HG02588 (cell line): ENCODE results near the gene ZNF101.
"Not testable (repeated sequence)": the region's sequence is repeated elsewhere in the genome, so short reads cannot be mapped to it uniquely, and the experiment has no call there.

ENCODE experiments used
- ATAC-seq: cut with Tn5 transposase; IDR thresholded peaks from one replicate; pipeline ENCODE4 v1.9.1; 2021; ENCODE audit warnings: mild to moderate bottlenecking, moderate library complexity; ENCODE audit not compliant: unreplicated experiment

Gene ZNF101

DNA sequence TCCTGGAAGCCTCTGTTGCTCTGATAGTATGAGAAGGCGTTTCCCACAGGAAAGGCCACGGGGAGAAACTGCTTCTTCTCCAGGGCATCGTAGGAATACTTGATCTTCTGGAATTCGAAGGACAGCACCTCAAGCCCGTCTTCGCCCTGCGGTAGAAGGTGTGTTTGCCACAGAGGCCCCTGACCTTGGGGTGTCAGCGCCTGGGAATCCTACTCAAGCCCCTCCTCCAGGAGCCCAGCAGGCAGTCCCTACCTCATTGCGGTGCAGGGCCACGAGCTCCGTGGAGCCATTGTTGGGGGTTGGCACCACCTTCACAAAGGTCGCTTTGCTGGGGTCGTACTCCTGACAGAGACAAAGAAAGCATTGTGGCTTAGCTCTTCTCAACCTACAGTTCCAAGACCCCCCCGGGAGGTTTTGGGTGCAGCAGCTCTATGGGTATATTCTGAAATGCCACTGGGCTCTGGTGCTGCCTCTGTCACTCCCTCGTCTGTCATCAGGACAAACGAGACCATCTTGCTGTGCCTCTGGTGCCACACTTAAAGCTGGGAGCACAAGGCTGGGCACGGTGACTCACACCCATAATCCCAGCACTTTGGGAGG is 8.9 kb upstream of the ZNF101 start:
- no peak for ATAC-seq

DNA sequence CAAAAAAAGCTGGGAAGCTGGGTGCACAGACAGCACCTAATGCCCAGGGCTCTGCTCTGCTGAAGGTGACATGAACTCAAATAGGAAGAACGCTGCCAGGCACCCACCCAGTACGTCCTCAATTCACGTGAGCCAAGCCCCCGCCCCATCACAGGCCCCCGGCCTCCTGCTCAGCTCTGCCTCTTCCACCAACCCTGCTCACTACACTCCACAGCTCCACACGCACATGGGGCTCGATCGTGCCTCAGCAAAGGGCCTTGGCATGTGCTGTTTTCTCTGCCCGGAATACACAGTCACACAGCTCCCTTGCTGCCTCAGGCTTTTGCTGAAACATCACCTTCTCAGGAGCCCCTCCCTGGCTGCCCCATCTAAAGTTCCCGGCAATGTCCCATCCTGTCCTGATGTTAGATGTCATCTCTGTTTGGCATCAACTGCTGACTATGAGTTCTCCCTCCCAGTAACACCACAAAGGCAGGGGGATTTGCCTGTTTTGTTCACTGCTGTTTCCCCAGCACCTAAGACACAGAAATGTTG is 7.4 kb upstream of the ZNF101 start:
- no peak for ATAC-seq

GRCh38 chr19:19661675-19662251 is 6.9 kb upstream of the ZNF101 start:
- ATAC-seq: peak; percentile 29

GRCh38 chr19:19662344-19662743 is 6.3 kb upstream of the ZNF101 start:
- ATAC-seq: no peak

DNA sequence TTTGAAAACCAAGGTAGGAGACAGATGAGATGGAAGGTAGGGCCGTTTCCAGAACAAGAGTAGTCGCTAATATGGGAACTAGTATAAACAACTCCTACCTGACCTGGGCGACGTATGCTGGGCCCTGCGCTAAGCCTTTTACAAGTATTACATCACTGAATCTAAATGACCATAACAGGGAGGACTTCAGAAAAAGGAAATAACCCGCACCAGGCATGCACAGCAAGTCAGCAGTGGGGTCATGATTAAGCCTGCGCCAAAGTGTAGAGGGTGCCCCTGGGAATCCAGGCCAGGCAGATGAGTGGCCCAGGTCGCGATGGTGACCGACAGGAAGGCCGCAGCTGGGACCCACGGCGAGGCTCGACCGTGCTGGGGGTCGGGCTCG is 5.8 kb upstream of the ZNF101 start:
- ATAC-seq: no peak

- peak; percentile 65 for ATAC-seq
Observed at GRCh38 chr19:19663256-19664120, 5.2 kb upstream of the ZNF101 start, which contains the start of gene ATP13A1. TSS of gene ATP13A1 (minus strand) at chr19:19663676. CDS start at chr19:19663666, 10 bp downstream.

DNA sequence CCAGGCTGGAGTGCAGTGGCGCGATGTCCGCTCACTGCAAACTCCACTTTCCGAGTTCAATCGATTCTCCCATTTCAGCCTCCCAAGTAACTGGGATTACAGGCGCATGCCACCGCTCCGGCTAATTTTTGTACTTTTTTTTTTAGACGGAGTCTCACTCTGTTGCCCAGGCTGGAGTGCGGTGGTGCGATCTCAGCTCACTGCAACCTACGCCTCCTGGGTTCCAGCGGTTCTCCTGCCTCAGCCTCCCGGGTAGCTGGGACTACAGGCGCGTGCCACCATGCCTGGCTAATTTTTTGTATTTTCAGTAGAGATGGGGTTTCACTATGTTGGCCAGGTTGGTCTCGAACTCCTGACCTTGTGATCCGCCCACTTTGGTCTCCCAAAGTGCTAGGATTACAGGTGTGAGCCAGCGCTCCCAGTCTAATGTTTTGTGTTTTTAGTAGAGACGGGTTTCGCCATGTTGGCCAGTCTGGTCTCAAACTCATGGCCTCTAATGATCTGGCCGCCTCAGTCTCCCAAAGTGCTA is 3.2 kb upstream of the ZNF101 start:
- ATAC-seq: not testable (repeated sequence)

DNA sequence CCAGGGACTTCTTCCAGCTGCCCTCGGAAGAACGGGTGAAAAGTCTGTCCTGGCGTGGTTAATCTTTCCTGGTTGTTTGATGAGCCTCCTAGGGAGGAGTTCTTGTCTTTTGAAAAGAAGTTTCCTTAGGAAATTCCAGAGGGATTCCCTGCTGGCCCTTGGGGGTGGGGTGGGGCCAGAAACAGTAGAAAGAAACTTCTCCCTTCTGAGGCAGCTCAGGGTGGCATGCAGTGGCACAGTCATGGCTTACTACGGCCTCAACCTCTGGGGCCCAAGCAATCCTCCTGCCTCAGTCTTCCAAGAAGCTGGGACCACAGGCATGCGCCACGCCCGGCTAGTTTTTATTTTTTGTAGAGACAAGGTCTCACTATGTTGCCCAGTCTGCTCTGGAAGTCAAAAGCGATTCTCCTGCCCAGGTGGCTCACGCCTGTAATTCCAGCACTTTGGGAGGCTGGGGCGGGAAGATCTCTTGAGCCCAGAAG is 1.5 kb downstream of the ZNF101 start:
- ATAC-seq: no peak

GRCh38 chr19:19672816-19673215 is 4.2 kb downstream of the ZNF101 start:
- no peak for ATAC-seq

- ATAC-seq: no peak
Observed at GRCh38 chr19:19674315-19674714, 5.7 kb downstream of the ZNF101 start.

DNA sequence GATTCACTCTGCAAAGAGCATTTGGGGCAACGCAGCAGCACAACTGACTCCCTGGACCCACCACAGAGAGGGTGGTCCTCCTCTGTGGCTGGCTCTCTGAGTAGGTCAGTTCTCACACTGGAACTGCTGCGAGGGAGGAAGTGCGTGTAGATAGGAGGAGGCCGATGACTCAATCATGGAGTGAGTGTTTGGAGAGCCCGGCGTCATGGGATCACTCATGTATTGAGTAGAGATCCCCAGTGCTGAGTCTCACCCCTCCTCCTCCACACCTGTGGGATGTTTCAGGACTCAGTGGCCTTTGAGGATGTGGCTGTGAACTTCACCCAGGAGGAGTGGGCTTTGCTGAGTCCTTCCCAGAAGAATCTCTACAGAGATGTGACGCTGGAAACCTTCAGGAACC is 8.9 kb downstream of the ZNF101 start:
- ATAC-seq: no peak

DNA sequence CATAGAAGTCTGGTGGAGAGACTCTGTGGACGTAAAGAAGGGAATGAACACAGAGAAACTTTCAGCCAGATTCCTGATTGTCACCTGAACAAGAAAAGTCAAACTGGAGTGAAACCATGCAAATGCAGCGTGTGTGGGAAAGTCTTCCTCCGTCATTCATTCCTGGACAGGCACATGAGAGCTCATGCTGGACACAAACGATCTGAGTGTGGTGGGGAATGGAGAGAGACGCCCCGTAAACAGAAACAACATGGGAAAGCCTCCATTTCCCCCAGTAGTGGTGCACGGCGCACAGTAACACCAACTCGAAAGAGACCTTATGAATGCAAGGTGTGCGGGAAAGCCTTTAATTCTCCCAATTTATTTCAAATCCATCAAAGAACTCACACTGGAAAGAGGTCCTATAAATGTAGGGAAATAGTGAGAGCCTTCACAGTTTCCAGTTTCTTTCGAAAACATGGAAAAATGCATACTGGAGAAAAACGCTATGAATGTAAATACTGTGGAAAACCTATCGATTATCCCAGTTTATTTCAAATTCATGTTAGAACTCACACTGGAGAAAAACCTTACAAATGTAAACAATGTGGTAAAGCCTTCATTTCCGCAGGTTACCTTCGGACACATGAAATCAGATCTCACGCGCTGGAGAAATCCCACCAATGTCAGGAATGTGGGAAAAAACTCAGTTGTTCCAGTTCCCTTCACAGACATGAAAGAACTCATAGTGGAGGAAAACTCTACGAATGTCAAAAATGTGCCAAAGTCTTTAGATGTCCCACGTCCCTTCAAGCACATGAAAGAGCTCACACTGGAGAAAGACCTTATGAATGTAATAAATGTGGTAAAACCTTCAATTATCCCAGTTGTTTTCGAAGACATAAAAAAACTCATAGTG is 10.8 kb downstream of the ZNF101 start:
- no peak for ATAC-seq

- ATAC-seq: not testable (repeated sequence)
Observed at GRCh38 chr19:19686119-19686518, 17.5 kb downstream of the ZNF101 start.

- ATAC-seq: no peak
Observed at GRCh38 chr19:19686580-19686979, 17.9 kb downstream of the ZNF101 start.

DNA sequence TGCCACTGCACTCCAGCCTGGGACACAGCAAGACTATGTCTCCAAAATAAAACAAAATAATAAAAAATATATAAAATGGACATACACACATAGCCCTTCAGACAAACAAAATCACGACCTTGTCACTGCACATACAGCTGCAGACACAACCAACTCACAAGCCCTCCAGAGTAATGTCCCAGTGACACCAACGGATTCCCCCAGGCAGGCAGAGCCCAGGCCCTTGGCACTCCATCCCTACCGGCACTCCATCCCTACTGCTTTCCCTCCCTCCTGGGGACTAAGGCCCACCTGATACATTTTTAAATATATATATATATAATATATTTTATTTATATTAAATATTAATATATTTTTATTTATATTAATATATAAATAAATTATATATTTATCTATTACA is 18.5 kb downstream of the ZNF101 start:
- ATAC-seq: no peak

DNA sequence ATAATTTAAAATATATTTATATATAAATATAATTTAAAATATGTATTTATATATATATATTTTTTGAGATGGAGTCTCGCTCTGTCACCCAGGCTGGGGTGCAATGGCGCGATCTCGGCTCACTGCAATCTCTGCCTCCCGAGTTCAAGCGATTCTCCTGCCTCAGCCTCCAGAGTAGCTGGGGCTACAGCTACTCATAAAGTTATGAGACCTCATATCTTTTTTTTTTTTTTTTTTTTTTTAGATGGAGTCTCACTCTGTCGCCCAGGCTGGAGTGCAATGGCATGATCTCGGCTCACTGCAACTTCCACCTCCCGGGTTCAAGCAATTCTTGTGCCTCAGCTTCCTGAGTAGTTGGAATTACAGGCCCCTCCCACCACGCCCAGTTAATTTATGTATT is 20.4 kb downstream of the ZNF101 start:
- not testable (repeated sequence) for ATAC-seq

GRCh38 chr19:19691683-19692082 is 23.0 kb downstream of the ZNF101 start:
- no peak for ATAC-seq

- no peak for ATAC-seq
Observed at GRCh38 chr19:19696386-19696785, 27.7 kb downstream of the ZNF101 start.

DNA sequence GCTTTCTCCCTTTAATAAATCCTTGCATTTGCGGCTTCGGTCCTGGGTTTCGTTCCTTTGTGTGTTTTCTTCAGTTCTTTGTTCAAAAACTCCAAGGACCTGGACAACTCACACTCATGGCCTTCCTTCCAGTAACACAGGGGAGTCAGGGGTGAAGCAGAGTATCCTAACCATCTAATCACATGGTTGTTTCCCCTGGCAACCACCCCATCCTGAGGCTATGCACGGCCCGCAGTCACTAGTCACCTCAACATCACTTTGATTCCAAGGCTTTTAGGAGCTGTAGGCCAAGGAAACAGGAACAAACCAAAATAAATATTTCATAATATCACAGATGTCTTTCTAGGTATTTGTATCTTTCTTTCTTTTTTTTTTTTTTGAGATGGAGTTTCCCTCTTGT is 28.9 kb downstream of the ZNF101 start:
- no peak for ATAC-seq

DNA sequence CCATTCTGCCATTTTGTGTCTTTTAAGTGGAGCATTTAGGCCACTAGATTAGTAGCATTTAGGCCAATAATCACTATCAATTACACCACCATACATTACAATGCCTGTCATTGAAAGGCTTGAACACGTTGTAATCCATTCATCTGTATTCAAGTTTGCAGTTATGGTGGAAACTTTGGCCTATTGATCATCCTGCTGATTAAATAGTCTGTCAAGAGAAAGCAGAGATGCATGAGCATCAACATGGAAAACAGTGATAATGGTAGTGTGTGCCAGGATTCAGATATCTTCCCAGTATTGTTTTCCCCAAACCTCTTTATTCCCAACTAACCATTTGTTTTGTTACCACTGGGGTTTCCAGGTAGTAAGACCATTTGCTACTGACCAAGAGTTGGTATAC is 31.9 kb downstream of the ZNF101 start:
- ATAC-seq: not testable (repeated sequence)
